ENCODE results near the gene SYT1.

Gene SYT1

DNA sequence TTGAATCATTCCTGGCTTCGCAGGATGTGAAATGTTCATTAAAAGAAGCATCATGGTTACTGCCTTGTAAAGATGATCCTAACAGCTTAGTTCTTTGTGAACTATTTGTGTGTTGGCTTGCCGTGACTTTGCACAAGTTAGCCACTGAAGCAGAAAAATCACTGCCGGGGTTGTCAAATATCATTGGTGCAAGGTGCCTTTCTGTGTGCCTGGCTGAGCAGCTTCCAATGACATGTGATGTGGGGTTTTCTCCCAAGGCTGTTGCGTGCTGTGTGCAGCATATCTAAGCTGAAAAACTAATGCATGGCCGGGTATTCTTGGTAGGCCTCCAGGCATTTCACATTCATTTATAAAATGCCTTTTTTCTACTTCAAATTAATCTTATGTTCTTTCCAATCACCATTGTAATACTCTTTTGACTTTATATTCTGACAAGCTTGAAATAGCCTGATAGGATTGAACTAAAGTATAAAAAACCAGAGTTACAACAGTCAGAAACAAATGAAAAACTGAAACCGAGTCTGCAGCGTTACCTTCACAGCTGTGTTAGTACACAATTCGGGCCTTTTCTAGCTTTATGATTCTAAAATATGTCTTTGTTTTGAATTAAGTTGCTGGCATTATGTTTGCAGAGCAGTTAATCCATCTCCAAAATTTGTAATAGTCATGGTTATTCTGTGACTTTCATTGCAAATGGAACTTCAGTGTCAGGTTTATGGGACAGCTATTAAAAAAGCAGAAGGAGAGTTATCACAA, 222.1 kb downstream of the SYT1 start:
- TF ChIP-seq ZNF70 (CRISPR knock-in tag; IDR thresholded peaks at IDR 0.05) (no peak), RARB (CRISPR knock-in tag; IDR thresholded peaks at IDR 0.05) (no peak), ZNF565 (CRISPR knock-in tag; conservative IDR thresholded peaks at IDR 0.05; ENCODE audit: low read depth) (no peak), TOX (CRISPR knock-in tag; IDR thresholded peaks at IDR 0.05; ENCODE audit: borderline replicate concordance) (no peak), ARNTL (CRISPR knock-in tag; IDR thresholded peaks at IDR 0.05; ENCODE audit: borderline replicate concordance, low read depth) (no peak), CREB5 (CRISPR knock-in tag; IDR thresholded peaks at IDR 0.05; ENCODE audit: low read depth) (no peak), TSHZ2 (CRISPR knock-in tag; IDR thresholded peaks at IDR 0.05) (no peak), CSDC2 (CRISPR knock-in tag; IDR thresholded peaks at IDR 0.05) (no peak), BACH2 (CRISPR knock-in tag; IDR thresholded peaks at IDR 0.05; ENCODE audit: borderline replicate concordance) (no peak), SNAI2 (CRISPR knock-in tag; IDR thresholded peaks at IDR 0.05) (no peak), ZC3H10 (CRISPR knock-in tag; IDR thresholded peaks at IDR 0.05) (no peak), POU6F1 (CRISPR knock-in tag; IDR thresholded peaks at IDR 0.05; ENCODE audit: borderline replicate concordance, low read depth) (no peak), ESRRG (CRISPR knock-in tag; IDR thresholded peaks at IDR 0.05) (no peak), OSR1 (CRISPR knock-in tag; IDR thresholded peaks at IDR 0.05) (no peak)
- ATAC-seq, result no peak

- no peak for TF ChIP-seq CREB5 (CRISPR knock-in tag; IDR thresholded peaks at IDR 0.05; ENCODE audit: low read depth)
- no peak for TF ChIP-seq PPARA (CRISPR knock-in tag; IDR thresholded peaks at IDR 0.05; ENCODE audit: borderline replicate concordance)
- TF ChIP-seq BACH2 (CRISPR knock-in tag; IDR thresholded peaks at IDR 0.05; ENCODE audit: borderline replicate concordance), result no peak
- TF ChIP-seq CSDC2 (CRISPR knock-in tag; IDR thresholded peaks at IDR 0.05), result no peak
- no peak for TF ChIP-seq ESRRG (CRISPR knock-in tag; IDR thresholded peaks at IDR 0.05)
- no peak for TF ChIP-seq POU6F1 (CRISPR knock-in tag; IDR thresholded peaks at IDR 0.05; ENCODE audit: borderline replicate concordance, low read depth)
- TF ChIP-seq ZFP3 (CRISPR knock-in tag; IDR thresholded peaks at IDR 0.05), result no peak
- TF ChIP-seq, protein P1, sequence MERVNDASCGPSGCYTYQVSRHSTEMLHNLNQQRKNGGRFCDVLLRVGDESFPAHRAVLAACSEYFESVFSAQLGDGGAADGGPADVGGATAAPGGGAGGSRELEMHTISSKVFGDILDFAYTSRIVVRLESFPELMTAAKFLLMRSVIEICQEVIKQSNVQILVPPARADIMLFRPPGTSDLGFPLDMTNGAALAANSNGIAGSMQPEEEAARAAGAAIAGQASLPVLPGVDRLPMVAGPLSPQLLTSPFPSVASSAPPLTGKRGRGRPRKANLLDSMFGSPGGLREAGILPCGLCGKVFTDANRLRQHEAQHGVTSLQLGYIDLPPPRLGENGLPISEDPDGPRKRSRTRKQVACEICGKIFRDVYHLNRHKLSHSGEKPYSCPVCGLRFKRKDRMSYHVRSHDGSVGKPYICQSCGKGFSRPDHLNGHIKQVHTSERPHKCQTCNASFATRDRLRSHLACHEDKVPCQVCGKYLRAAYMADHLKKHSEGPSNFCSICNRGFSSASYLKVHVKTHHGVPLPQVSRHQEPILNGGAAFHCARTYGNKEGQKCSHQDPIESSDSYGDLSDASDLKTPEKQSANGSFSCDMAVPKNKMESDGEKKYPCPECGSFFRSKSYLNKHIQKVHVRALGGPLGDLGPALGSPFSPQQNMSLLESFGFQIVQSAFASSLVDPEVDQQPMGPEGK (CRISPR knock-in tag; IDR thresholded peaks at IDR 0.05; ENCODE audit: borderline replicate concordance), result no peak
- TF ChIP-seq ZC3H10 (CRISPR knock-in tag; IDR thresholded peaks at IDR 0.05), result no peak
- TF ChIP-seq ISL1 (CRISPR knock-in tag; IDR thresholded peaks at IDR 0.05), result no peak
- TF ChIP-seq, protein P2, sequence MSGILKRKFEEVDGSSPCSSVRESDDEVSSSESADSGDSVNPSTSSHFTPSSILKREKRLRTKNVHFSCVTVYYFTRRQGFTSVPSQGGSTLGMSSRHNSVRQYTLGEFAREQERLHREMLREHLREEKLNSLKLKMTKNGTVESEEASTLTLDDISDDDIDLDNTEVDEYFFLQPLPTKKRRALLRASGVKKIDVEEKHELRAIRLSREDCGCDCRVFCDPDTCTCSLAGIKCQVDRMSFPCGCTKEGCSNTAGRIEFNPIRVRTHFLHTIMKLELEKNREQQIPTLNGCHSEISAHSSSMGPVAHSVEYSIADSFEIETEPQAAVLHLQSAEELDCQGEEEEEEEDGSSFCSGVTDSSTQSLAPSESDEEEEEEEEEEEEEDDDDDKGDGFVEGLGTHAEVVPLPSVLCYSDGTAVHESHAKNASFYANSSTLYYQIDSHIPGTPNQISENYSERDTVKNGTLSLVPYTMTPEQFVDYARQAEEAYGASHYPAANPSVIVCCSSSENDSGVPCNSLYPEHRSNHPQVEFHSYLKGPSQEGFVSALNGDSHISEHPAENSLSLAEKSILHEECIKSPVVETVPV (CRISPR knock-in tag; IDR thresholded peaks at IDR 0.05), result no peak
- TF ChIP-seq TCF4 (CRISPR knock-in tag; IDR thresholded peaks at IDR 0.05; ENCODE audit: borderline replicate concordance), result no peak
- no peak for TF ChIP-seq ARNTL (CRISPR knock-in tag; IDR thresholded peaks at IDR 0.05; ENCODE audit: borderline replicate concordance, low read depth)
- no peak for TF ChIP-seq TOX (CRISPR knock-in tag; IDR thresholded peaks at IDR 0.05; ENCODE audit: borderline replicate concordance)
- TF ChIP-seq GLIS3 (CRISPR knock-in tag; IDR thresholded peaks at IDR 0.05), result no peak
These were observed 234.0 kb downstream of the SYT1 start for GRCh38 chr12:79098530-79098929.

More at GRCh38 chr12:79098530-79098929, 234.0 kb downstream of the SYT1 start:
- no peak; the same call in 2 of the 3 replicates for ATAC-seq

All from SK-N-SH treated with all-trans-retinoic acid at 6 μM for 48 hours (cell line).